ENCODE results near the gene ARF6. TPM values are rescaled to one million over a fixed set of nuclear protein-coding genes. Genes with fewer than 3 reads are reported as not detected.
"Not testable (repeated sequence)": the region's sequence is repeated elsewhere in the genome, so short reads cannot be mapped to it uniquely, and the experiment has no call there.

Gene ARF6
- total RNA-seq, 1 donor from 2014 or later, result 165 TPM

- H3K27me3 Mint-ChIP-seq (ENCODE audit: low read depth), result no peaks in the 10 kb centered on the region
- H3K4me3 Mint-ChIP-seq (ENCODE audit: low read depth), result no peak overlapping the region
- H3K4me1 Mint-ChIP-seq (ENCODE audit: low read depth), result peaks cover 20% of the 10 kb centered on the region
- intact Hi-C loops (cut with micrococcal nuclease), result loop anchor here (2.0 to 10.0 kb wide), 6 partner anchors 137 to 971 kb away; partner anchors contain the start of genes NIN, POLE2, SOS2 and VCPKMT
- H3K9me3 Mint-ChIP-seq, result no peaks in the 10 kb centered on the region
- no peaks in the 10 kb centered on the region for H3K36me3 Mint-ChIP-seq (ENCODE audit: low read depth)
- no peak overlapping the region for H3K27ac Mint-ChIP-seq
- no peak for DNase-seq (ENCODE audit: low spot score)
These were observed 29.2 kb upstream of the ARF6 start for GRCh38 chr14:49863487-49864281.

- H3K36me3 Mint-ChIP-seq (ENCODE audit: low read depth), result no peaks in the 10 kb centered on the region
- H3K27ac Mint-ChIP-seq, result no peak overlapping the region
- peaks cover 24% of the 10 kb centered on the region for H3K4me1 Mint-ChIP-seq (ENCODE audit: low read depth)
- no peak overlapping the region for H3K4me3 Mint-ChIP-seq (ENCODE audit: low read depth)
- H3K9me3 Mint-ChIP-seq, result no peaks in the 10 kb centered on the region
- peak; percentile 66 for DNase-seq (ENCODE audit: low spot score)
- H3K27me3 Mint-ChIP-seq (ENCODE audit: low read depth), result no peaks in the 10 kb centered on the region
- intact Hi-C loops (cut with micrococcal nuclease), result loop anchor here (1.0 to 10.0 kb wide), 4 partner anchors 200 to 969 kb away; partner anchors contain the start of genes DMAC2L, L2HGDH and NIN
These were observed 27.4 kb upstream of the ARF6 start for GRCh38 chr14:49865431-49865859.

- H3K4me3 Mint-ChIP-seq (ENCODE audit: low read depth), result peak overlapping the region; percentile 91
- peaks cover 22% of the 10 kb centered on the region for H3K4me1 Mint-ChIP-seq (ENCODE audit: low read depth)
- H3K9me3 Mint-ChIP-seq, result no peaks in the 10 kb centered on the region
- H3K27ac Mint-ChIP-seq, result peak overlapping the region; percentile 94
- DNase-seq (ENCODE audit: low spot score), result peak; percentile 94
- H3K36me3 Mint-ChIP-seq (ENCODE audit: low read depth), result no peaks in the 10 kb centered on the region
- H3K27me3 Mint-ChIP-seq (ENCODE audit: low read depth), result no peaks in the 10 kb centered on the region
- intact Hi-C loops (cut with micrococcal nuclease), result loop anchor here (1.0 to 10.0 kb wide), 4 partner anchors 11 to 967 kb away; partner anchors contain the start of genes ARF6, DMAC2L, L2HGDH and NIN
These were observed 24.8 kb upstream of the ARF6 start for GRCh38 chr14:49867831-49868719.

GRCh38 chr14:49868720-49869114 lies 24.2 kb upstream of the ARF6 start:
- Mint-ChIP-seq H3K27ac (peak overlapping the region; percentile 94), H3K4me3 (ENCODE audit: low read depth) (peak overlapping the region; percentile 91), H3K36me3 (ENCODE audit: low read depth) (no peaks in the 10 kb centered on the region), H3K27me3 (ENCODE audit: low read depth) (no peaks in the 10 kb centered on the region), H3K9me3 (no peaks in the 10 kb centered on the region), H3K4me1 (ENCODE audit: low read depth) (peaks cover 22% of the 10 kb centered on the region)
- intact Hi-C loops (cut with micrococcal nuclease), result loop anchor here (1.0 to 10.0 kb wide), 4 partner anchors 11 to 966 kb away; partner anchors contain the start of genes ARF6, DMAC2L, L2HGDH and NIN
- no peak for DNase-seq (ENCODE audit: low spot score)

- no peak for DNase-seq (ENCODE audit: low spot score)
- Mint-ChIP-seq H3K9me3 (no peaks in the 10 kb centered on the region), H3K4me3 (ENCODE audit: low read depth) (no peak overlapping the region), H3K36me3 (ENCODE audit: low read depth) (no peaks in the 10 kb centered on the region), H3K27me3 (ENCODE audit: low read depth) (no peaks in the 10 kb centered on the region), H3K4me1 (ENCODE audit: low read depth) (peaks cover 22% of the 10 kb centered on the region), H3K27ac (no peak overlapping the region)
- intact Hi-C loops (cut with micrococcal nuclease), result no loop called here
These were observed 22.0 kb upstream of the ARF6 start for GRCh38 chr14:49870908-49871307.

GRCh38 chr14:49873548-49873947 lies 19.3 kb upstream of the ARF6 start:
- DNase-seq (ENCODE audit: low spot score); H3K36me3 Mint-ChIP-seq (ENCODE audit: low read depth); H3K4me3 Mint-ChIP-seq (ENCODE audit: low read depth); H3K27ac Mint-ChIP-seq; H3K27me3 Mint-ChIP-seq (ENCODE audit: low read depth); intact Hi-C loops (cut with micrococcal nuclease); H3K9me3 Mint-ChIP-seq: not testable (repeated sequence)
- H3K4me1 Mint-ChIP-seq (ENCODE audit: low read depth), result peaks cover 18% of the 10 kb centered on the region

- no peaks in the 10 kb centered on the region for H3K9me3 Mint-ChIP-seq
- no peaks in the 10 kb centered on the region for H3K27me3 Mint-ChIP-seq (ENCODE audit: low read depth)
- no peak for DNase-seq (ENCODE audit: low spot score)
- no peak overlapping the region for H3K4me3 Mint-ChIP-seq (ENCODE audit: low read depth)
- intact Hi-C loops (cut with micrococcal nuclease), result no loop called here
- H3K36me3 Mint-ChIP-seq (ENCODE audit: low read depth), result no peaks in the 10 kb centered on the region
- H3K4me1 Mint-ChIP-seq (ENCODE audit: low read depth), result peaks cover 23% of the 10 kb centered on the region
- H3K27ac Mint-ChIP-seq, result no peak overlapping the region
These were observed 17.2 kb upstream of the ARF6 start for GRCh38 chr14:49875640-49876198.

GRCh38 chr14:49876563-49877127 lies 16.2 kb upstream of the ARF6 start:
- Mint-ChIP-seq H3K4me1 (ENCODE audit: low read depth) (peaks cover 21% of the 10 kb centered on the region), H3K9me3 (no peaks in the 10 kb centered on the region)
- intact Hi-C loops (cut with micrococcal nuclease), result no loop called here

GRCh38 chr14:49879646-49880204 lies 13.2 kb upstream of the ARF6 start:
- peak; percentile 45 for DNase-seq (ENCODE audit: low spot score)
- no peaks in the 10 kb centered on the region for H3K27me3 Mint-ChIP-seq (ENCODE audit: low read depth)
- intact Hi-C loops (cut with micrococcal nuclease), result loop anchor here (1.0 kb wide), 1 partner anchor 11 kb away; no protein-coding TSS in a partner anchor
- H3K4me3 Mint-ChIP-seq (ENCODE audit: low read depth), result no peak overlapping the region
- H3K36me3 Mint-ChIP-seq (ENCODE audit: low read depth), result peaks cover 7% of the 10 kb centered on the region
- H3K4me1 Mint-ChIP-seq (ENCODE audit: low read depth), result peaks cover 30% of the 10 kb centered on the region
- no peaks in the 10 kb centered on the region for H3K9me3 Mint-ChIP-seq
- H3K27ac Mint-ChIP-seq, result peak overlapping the region; percentile 42

More at GRCh38 chr14:49876563-49877127, 16.2 kb upstream of the ARF6 start:
- no peak for DNase-seq (ENCODE audit: low spot score)
- Mint-ChIP-seq H3K27me3 (ENCODE audit: low read depth) (no peaks in the 10 kb centered on the region), H3K4me3 (ENCODE audit: low read depth) (no peak overlapping the region), H3K36me3 (ENCODE audit: low read depth) (peaks cover 3% of the 10 kb centered on the region), H3K27ac (no peak overlapping the region)

- Mint-ChIP-seq H3K9me3 (no peaks in the 10 kb centered on the region), H3K4me3 (ENCODE audit: low read depth) (no peak overlapping the region), H3K27ac (peak overlapping the region; percentile 62), H3K36me3 (ENCODE audit: low read depth) (peaks cover 11% of the 10 kb centered on the region), H3K27me3 (ENCODE audit: low read depth) (no peaks in the 10 kb centered on the region), H3K4me1 (ENCODE audit: low read depth) (peaks cover 30% of the 10 kb centered on the region)
- intact Hi-C loops (cut with micrococcal nuclease), result no loop called here
- DNase-seq (ENCODE audit: low spot score), result no peak
These were observed 12.4 kb upstream of the ARF6 start for GRCh38 chr14:49880267-49881064.

GRCh38 chr14:49881350-49882001 lies 11.4 kb upstream of the ARF6 start:
- Mint-ChIP-seq H3K36me3 (ENCODE audit: low read depth) (peaks cover 17% of the 10 kb centered on the region), H3K9me3 (no peaks in the 10 kb centered on the region), H3K27me3 (ENCODE audit: low read depth) (no peaks in the 10 kb centered on the region), H3K27ac (no peak overlapping the region), H3K4me3 (ENCODE audit: low read depth) (no peak overlapping the region), H3K4me1 (ENCODE audit: low read depth) (peaks cover 29% of the 10 kb centered on the region)
- DNase-seq (ENCODE audit: low spot score), result no peak
- intact Hi-C loops (cut with micrococcal nuclease), result no loop called here

Measured in activated T-helper 2 cell treated with anti-CD3 and anti-CD28 coated beads, Interferon-gamma antibody, Interleukin-2, Interleukin-4, amounts not matched to agents 10 μg/mL and 5 μg/mL and 100 μg/mL, durations not matched to agents 14 hours and 24 hours and 36 hours (primary cell).